HepG2 (cell line): ENCODE measurements around the gene POLR2H. TPM values are rescaled to one million over a fixed set of nuclear protein-coding genes. Genes with fewer than 3 reads are reported as not detected.

Experiments used
- ADNP ChIP-seq: sonication (generic); formaldehyde crosslinking; IDR thresholded peaks from 2 replicates; pipeline ENCODE4 v1.4.0; 2020; ENCODE audit warnings: missing genetic modification reagents
- ARID2 ChIP-seq: sonication (generic); formaldehyde crosslinking; IDR thresholded peaks from 2 replicates; pipeline ENCODE4 v1.8.1; 2022; ENCODE audit warnings: mild to moderate bottlenecking, missing genetic modification reagents, borderline replicate concordance
- BRD4 ChIP-seq: sonication (generic); formaldehyde crosslinking; IDR thresholded peaks from 2 replicates; pipeline ENCODE4 v1.4.0; 2020; ENCODE audit warnings: missing genetic modification reagents
- CHD4 ChIP-seq: fragments of 200-600 bp; sonication (generic); IDR thresholded peaks from 2 replicates; pipeline ENCODE4 v1.7.0; 2017; ENCODE audit warnings: mild to moderate bottlenecking, low read length, borderline replicate concordance
- CSRNP2 ChIP-seq: sonication (generic); formaldehyde crosslinking; conservative IDR thresholded peaks from 2 replicates; pipeline ENCODE4 v1.8.0; 2022; ENCODE audit warnings: low read depth, missing genetic modification reagents
- FOXM1 ChIP-seq: sonication (generic); formaldehyde crosslinking; IDR thresholded peaks from 2 replicates; pipeline ENCODE4 v1.5.0; 2020; ENCODE audit warnings: missing genetic modification reagents
- GMEB2 ChIP-seq: IDR thresholded peaks from 2 replicates; pipeline ENCODE4 v1.6.1; 2016; ENCODE audit warnings: missing biosample characterization, missing genetic modification reagents, low read depth
- HHEX ChIP-seq: IDR thresholded peaks from 2 replicates; pipeline ENCODE4 v1.6.1; 2016; ENCODE audit warnings: control low read depth
- KLF12 ChIP-seq: sonication (generic); formaldehyde crosslinking; IDR thresholded peaks from 2 replicates; pipeline ENCODE4 v1.4.0; 2020; ENCODE audit warnings: missing genetic modification reagents, borderline replicate concordance
- KLF16 ChIP-seq, 2 experiments: sonication (generic) in 1 of 2; formaldehyde crosslinking in 1 of 2; IDR thresholded peaks; 2 replicates each; pipeline versions ENCODE4 v1.6.1 to v1.8.0; 2016 to 2023; ENCODE audit warnings: missing genetic modification reagents in 2 of 2, missing compliant biosample characterization in 1 of 2
- LCORL ChIP-seq, 2 experiments: fragments of 450-650 bp in 1 of 2; sonication (generic) in 1 of 2; formaldehyde crosslinking in 1 of 2; IDR thresholded peaks; 2 replicates each; pipeline versions ENCODE4 v1.5.0 to v1.6.1; 2017 to 2020; ENCODE audit warnings: antibody characterized with exemption in 1 of 2, missing genetic modification reagents in 1 of 2
- MLXIP ChIP-seq: sonication (generic); formaldehyde crosslinking; IDR thresholded peaks from 2 replicates; pipeline ENCODE4 v1.9.0; 2021; ENCODE audit warnings: missing genetic modification reagents, borderline replicate concordance
- NR2F2 ChIP-seq: IDR thresholded peaks from 2 replicates; pipeline ENCODE4 v1.6.1; 2012; ENCODE audit warnings: low read depth, inconsistent platforms, borderline replicate concordance
- RARG ChIP-seq: sonication (generic); formaldehyde crosslinking; IDR thresholded peaks from 2 replicates; pipeline ENCODE4 v1.4.0; 2020; ENCODE audit warnings: low read depth, mild to moderate bottlenecking, missing genetic modification reagents
- RBFOX2 ChIP-seq: fragments of 200-400 bp; formaldehyde crosslinking; IDR thresholded peaks from 2 replicates; pipeline ENCODE4 v1.6.1; 2017; ENCODE audit warnings: low read depth, mild to moderate bottlenecking, low read length
- SAFB2 ChIP-seq: sonication (generic); formaldehyde crosslinking; IDR thresholded peaks from 2 replicates; pipeline ENCODE4 v1.5.1; 2020; ENCODE audit warnings: missing genetic modification reagents, low read depth, mild to moderate bottlenecking, borderline replicate concordance
- SATB2 ChIP-seq: sonication (generic); formaldehyde crosslinking; IDR thresholded peaks from 2 replicates; pipeline ENCODE4 v1.5.0; 2020; ENCODE audit warnings: missing genetic modification reagents
- SNAPC5 ChIP-seq: sonication (generic); formaldehyde crosslinking; IDR thresholded peaks from 2 replicates; pipeline ENCODE4 v1.8.1; 2023; ENCODE audit warnings: mild to moderate bottlenecking, missing genetic modification reagents, borderline replicate concordance
- SP5 ChIP-seq: IDR thresholded peaks from 2 replicates; pipeline ENCODE4 v1.6.1; 2016; ENCODE audit warnings: low read depth, borderline replicate concordance
- TCF7L2 ChIP-seq: IDR thresholded peaks from 2 replicates; pipeline ENCODE4 v1.6.1; 2011; ENCODE audit warnings: mild to moderate bottlenecking, low read depth, low read length, moderate library complexity
- ZBTB21 ChIP-seq: sonication (generic); formaldehyde crosslinking; IDR thresholded peaks from 2 replicates; pipeline ENCODE4 v1.4.0; 2020; ENCODE audit warnings: missing genetic modification reagents
- ZNF484 ChIP-seq: sonication (generic); formaldehyde crosslinking; IDR thresholded peaks from 2 replicates; pipeline ENCODE4 v1.5.1; 2020; ENCODE audit warnings: mild to moderate bottlenecking, low read depth, missing genetic modification reagents, borderline replicate concordance
- polyA plus RNA-seq, 8 experiments: library from polyadenylated mRNA; depleted of rRNA in 3 of 8; stranded (reverse) in 7 of 8; unstranded in 1 of 8; fragments of >200 nt; fragmentation: Illumina TruSeq in 4 of 8; extraction: Trizol in 4 of 8; gene quantifications; 2 replicates each; pipeline versions ENCODE4 v1.2.1 to v1.2.3, GENCODE V29; 2011 to 2016; ENCODE audit warnings: low read depth in 4 of 8, missing spikeins in 1 of 8, mixed read lengths in 1 of 8; ENCODE audit not compliant: insufficient read depth in 1 of 8
- total RNA-seq, 5 experiments: library from RNA; depleted of rRNA; stranded (reverse); fragments of >200 nt; fragmentation: Illumina TruSeq; extraction: Trizol; gene quantifications; 2 replicates each; pipeline ENCODE4 v1.2.3, GENCODE V29; 2016; ENCODE audit warnings: low read depth in 1 of 5

Gene POLR2H
- total and polyA plus RNA-seq, 2 of the 13 experiments (the other 11 are each of a cell fraction or from before 2014, with no cell fraction given): 118 to 194 TPM

GRCh38 chr3:184362668-184363546, 1.4 kb downstream of the POLR2H start (continued):
- TF ChIP-seq KLF12 (CRISPR knock-in tag): peak; percentile 75; the same call in 1 of the 2 replicates
- peak; percentile 86 for TF ChIP-seq SP5 (CRISPR knock-in tag)
- TF ChIP-seq GMEB2 (CRISPR knock-in tag): no peak; the same call in 1 of the 2 replicates
- no peak for TF ChIP-seq ADNP (CRISPR knock-in tag)
- no peak for TF ChIP-seq FOXM1 (CRISPR knock-in tag)
- no peak for TF ChIP-seq CSRNP2 (CRISPR knock-in tag)
- TF ChIP-seq ZNF484 (CRISPR knock-in tag): no peak
- TF ChIP-seq BRD4: no peak
- no peak for TF ChIP-seq RARG (CRISPR knock-in tag)
- no peak for TF ChIP-seq ZBTB21 (CRISPR knock-in tag)
- TF ChIP-seq LCORL (IDR thresholded peaks at IDR 0.05): no peak
- TF ChIP-seq LCORL (CRISPR knock-in tag; IDR thresholded peaks at IDR 0.05): peak; percentile 86; the same call in 1 of the 2 replicates
- TF ChIP-seq RBFOX2: peak; percentile 95
- TF ChIP-seq CHD4: no peak
- peak; percentile 64; the same call in 1 of the 2 replicates for TF ChIP-seq SAFB2
- no peak for TF ChIP-seq MLXIP (CRISPR knock-in tag)
- no peak for TF ChIP-seq HHEX (CRISPR knock-in tag)
- TF ChIP-seq ARID2 (CRISPR knock-in tag): peak; percentile 75; the same call in 1 of the 2 replicates
- no peak; the same call in 1 of the 2 replicates for TF ChIP-seq SNAPC5 (CRISPR knock-in tag)
- no peak; the same call in 1 of the 2 replicates for TF ChIP-seq SATB2 (CRISPR knock-in tag)
- peak; percentile 33; the same call in 1 of the 2 replicates for TF ChIP-seq NR2F2
- peak in 1 of 2 experiments; percentile 88; a peak in 2 of 4 replicates for TF ChIP-seq KLF16 (CRISPR knock-in tag; IDR thresholded peaks at IDR 0.05)
- TF ChIP-seq TCF7L2: no peak
